GM12891 (cell line): ENCODE measurements around the gene CNNM2.

Source experiments
- PAX5 ChIP-seq: IDR thresholded peaks from 2 replicates; pipeline ENCODE4 v1.6.1; 2011; ENCODE audit warnings: low read length, moderate library complexity, mild to moderate bottlenecking; ENCODE audit not compliant: insufficient read depth, severe bottlenecking
- POLR2A ChIP-seq: IDR thresholded peaks from 2 replicates; pipeline ENCODE4 v1.6.1; 2011; ENCODE audit warnings: low read depth, low read length, control low read depth
- POLR2AphosphoS5 ChIP-seq: IDR thresholded peaks from 2 replicates; pipeline ENCODE4 v1.6.1; 2011; ENCODE audit warnings: low read depth, low read length, control low read depth
- SPI1 ChIP-seq: IDR thresholded peaks from 2 replicates; pipeline ENCODE4 v1.6.1; 2011; ENCODE audit warnings: low read depth, low read length, control low read depth
- TAF1 ChIP-seq: IDR thresholded peaks from 2 replicates; pipeline ENCODE4 v1.6.1; 2011; ENCODE audit warnings: low read depth, low read length, control low read depth

DNA sequence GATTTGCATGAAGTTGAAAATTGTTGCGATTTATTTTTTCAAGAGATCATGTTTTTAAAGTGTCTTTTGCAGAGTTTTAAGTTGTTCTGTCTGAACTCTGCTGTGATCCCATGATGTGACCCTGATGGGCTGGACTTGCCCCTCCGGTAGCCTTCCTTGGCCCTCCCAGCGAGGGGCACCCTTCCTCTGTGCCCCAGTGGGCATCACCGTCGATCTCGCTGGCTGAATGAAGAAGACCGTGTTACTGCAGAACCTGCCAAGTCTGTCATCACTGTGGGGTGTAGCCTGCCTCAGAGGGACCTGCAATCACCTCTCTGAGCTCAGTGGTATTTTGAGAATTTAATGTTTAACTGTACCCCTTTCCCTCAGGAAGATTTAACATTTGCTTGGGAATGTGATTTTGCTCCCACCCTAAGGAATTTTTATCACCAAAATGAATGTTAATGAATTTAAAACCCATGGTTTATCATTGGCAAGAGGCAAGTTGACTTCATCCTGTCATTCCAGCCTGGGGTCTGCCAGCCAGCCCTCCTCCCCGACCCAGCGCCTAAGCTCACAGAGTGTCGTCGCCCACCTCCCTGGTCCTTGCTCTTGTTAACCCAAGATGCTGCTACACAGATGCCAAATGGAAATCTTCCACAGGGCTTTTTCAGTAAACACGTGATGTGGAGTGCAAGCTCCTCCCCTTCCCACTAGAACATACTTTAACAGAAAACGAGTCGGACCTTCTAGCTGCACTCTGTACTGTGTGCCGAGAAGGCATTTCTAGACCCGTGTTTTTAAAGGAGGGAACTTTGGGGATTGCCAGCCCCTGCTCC, 159.6 kb downstream of the CNNM2 start:
- TF ChIP-seq PAX5 (no peak), POLR2AphosphoS5 (no peak), POLR2A (no peak), SPI1 (no peak), TAF1 (no peak)
